A549 (cell line): ENCODE results near the gene MRPS16.

ENCODE experiments used
- CTCF ChIP-seq: fragments of >200 bp; sonication (Bioruptor Twin); formaldehyde crosslinking; IDR thresholded peaks from 3 replicates; pipeline ENCODE4 v1.5.1; 2016
- EP300 ChIP-seq, 2 experiments: fragments of >200 bp; sonication (Bioruptor Twin); formaldehyde crosslinking; IDR thresholded peaks; 2 replicates in 1 of 2; 3 replicates in 1 of 2; pipeline ENCODE4 v1.6.1; 2016 to 2017
- RARB ChIP-seq: fragments of 250-450 bp; sonication (Bioruptor Pico); IDR thresholded peaks from 2 replicates; pipeline ENCODE4 v1.8.0; 2021; ENCODE audit warnings: mild to moderate bottlenecking, moderate library complexity
- RCOR1 ChIP-seq: fragments of 150-350 bp; IDR thresholded peaks from 2 replicates; pipeline ENCODE4 v1.6.1; 2014; ENCODE audit warnings: antibody characterized with exemption, low read length, low read depth
- TF ChIP-seq, protein P1 (sequence below): fragments of 200-600 bp; sonication (generic); IDR thresholded peaks from 2 replicates; pipeline ENCODE4 v1.6.1; 2016; ENCODE audit warnings: antibody characterized with exemption, mild to moderate bottlenecking, moderate library complexity

DNA sequence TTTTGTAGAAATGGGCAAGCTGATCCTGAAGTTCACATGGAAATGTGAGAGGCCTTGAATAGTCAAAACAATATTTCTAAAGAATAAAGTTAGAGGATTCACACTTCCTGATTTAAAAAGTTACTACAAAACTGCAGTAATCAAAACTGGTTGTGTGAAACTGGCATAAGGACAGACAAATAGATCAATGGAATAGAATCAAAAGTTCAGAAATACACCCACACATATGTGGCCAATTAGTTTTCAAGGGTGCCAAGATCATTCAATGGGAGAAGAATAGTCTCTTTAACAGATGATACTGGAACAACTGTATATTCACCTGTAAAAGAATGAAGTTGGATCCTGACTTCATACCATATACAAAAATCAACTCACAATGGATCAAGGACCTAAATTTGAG, 33.1 kb downstream of the MRPS16 start:
- TF ChIP-seq EP300 (IDR thresholded peaks at IDR 0.05): no peak
- no peak for TF ChIP-seq RCOR1
- TF ChIP-seq, protein P1, sequence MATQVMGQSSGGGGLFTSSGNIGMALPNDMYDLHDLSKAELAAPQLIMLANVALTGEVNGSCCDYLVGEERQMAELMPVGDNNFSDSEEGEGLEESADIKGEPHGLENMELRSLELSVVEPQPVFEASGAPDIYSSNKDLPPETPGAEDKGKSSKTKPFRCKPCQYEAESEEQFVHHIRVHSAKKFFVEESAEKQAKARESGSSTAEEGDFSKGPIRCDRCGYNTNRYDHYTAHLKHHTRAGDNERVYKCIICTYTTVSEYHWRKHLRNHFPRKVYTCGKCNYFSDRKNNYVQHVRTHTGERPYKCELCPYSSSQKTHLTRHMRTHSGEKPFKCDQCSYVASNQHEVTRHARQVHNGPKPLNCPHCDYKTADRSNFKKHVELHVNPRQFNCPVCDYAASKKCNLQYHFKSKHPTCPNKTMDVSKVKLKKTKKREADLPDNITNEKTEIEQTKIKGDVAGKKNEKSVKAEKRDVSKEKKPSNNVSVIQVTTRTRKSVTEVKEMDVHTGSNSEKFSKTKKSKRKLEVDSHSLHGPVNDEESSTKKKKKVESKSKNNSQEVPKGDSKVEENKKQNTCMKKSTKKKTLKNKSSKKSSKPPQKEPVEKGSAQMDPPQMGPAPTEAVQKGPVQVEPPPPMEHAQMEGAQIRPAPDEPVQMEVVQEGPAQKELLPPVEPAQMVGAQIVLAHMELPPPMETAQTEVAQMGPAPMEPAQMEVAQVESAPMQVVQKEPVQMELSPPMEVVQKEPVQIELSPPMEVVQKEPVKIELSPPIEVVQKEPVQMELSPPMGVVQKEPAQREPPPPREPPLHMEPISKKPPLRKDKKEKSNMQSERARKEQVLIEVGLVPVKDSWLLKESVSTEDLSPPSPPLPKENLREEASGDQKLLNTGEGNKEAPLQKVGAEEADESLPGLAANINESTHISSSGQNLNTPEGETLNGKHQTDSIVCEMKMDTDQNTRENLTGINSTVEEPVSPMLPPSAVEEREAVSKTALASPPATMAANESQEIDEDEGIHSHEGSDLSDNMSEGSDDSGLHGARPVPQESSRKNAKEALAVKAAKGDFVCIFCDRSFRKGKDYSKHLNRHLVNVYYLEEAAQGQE: no peak
- TF ChIP-seq CTCF: no peak
- no peak for TF ChIP-seq RARB (CRISPR knock-in tag)
